A549 (cell line): ENCODE measurements around the gene HOXB8. TPM values are rescaled to one million over a fixed set of nuclear protein-coding genes. Genes with fewer than 3 reads are reported as not detected.

Experiments used
- ATAC-seq, 2 experiments: fragments of 200-7000 bp in 1 of 2; fragments of >200 bp in 1 of 2; cut with Nextera tagmentation in 1 of 2; cut with Tn5 transposase in 1 of 2; 3 replicates each; pipeline versions ENCODE4 v1.8.0 to v1.9.1; 2018 to 2020; ENCODE audit warnings: mild to moderate bottlenecking in 1 of 2, moderate library complexity in 1 of 2
- CTCF ChIA-PET: fragments of 300-600 bp; sonication (Branson Sonifier 250); formaldehyde crosslinking; extraction: SDS; loops from one replicate; lab custom pipeline; 2021; ENCODE audit warnings: antibody characterized with exemption, inconsistent platforms; lab: Yijun Ruan, JAX
- POLR2A ChIA-PET: fragments of 350-600 bp; formaldehyde crosslinking; extraction: SDS; loops from one replicate; lab custom pipeline; 2021; ENCODE audit warnings: antibody characterized with exemption, inconsistent platforms; lab: Yijun Ruan, JAX
- DNase-seq, 2 experiments: peaks; one replicate each; pipeline versions ENCODE4 v3.0.0 to v3.0.0-alpha.2; 2011 to 2016; ENCODE audit warnings: low read depth in 1 of 2, low spot score in 1 of 2
- FAIRE-seq: peaks from 2 replicates; lab custom pipeline; 2011; peaks lifted over from hg19 to GRCh38; lab: Jason Lieb, UNC
- H3K27ac ChIP-seq, 2 experiments: fragments of >200 bp; sonication (Bioruptor Twin); formaldehyde crosslinking; 3 replicates each; pipeline ENCODE4 v1.5.1; 2016 to 2017
- H3K4me1 ChIP-seq: fragments of >200 bp; sonication (Bioruptor Twin); formaldehyde crosslinking; 3 replicates; pipeline ENCODE4 v1.6.1; 2016
- H3K4me2 ChIP-seq: fragments of >200 bp; sonication (Bioruptor Twin); formaldehyde crosslinking; 3 replicates; pipeline ENCODE4 v1.6.1; 2016
- H3K4me3 ChIP-seq: fragments of >200 bp; sonication (Bioruptor Twin); formaldehyde crosslinking; 3 replicates; pipeline ENCODE4 v1.5.1; 2016
- H3K9me3 ChIP-seq: fragments of >200 bp; sonication (Bioruptor Twin); formaldehyde crosslinking; 3 replicates; pipeline ENCODE4 v1.6.1; 2016
- BCL3 ChIP-seq: fragments of >200 bp; sonication (Bioruptor Twin); formaldehyde crosslinking; IDR thresholded peaks from 3 replicates; pipeline ENCODE4 v1.6.1; 2016
- EHF ChIP-seq: fragments of 250-450 bp; sonication (Bioruptor Pico); IDR thresholded peaks from 2 replicates; pipeline ENCODE4 v1.5.0; 2020; ENCODE audit warnings: mild to moderate bottlenecking
- EHMT2 ChIP-seq: fragments of 200-600 bp; sonication (generic); IDR thresholded peaks from 2 replicates; pipeline ENCODE4 v1.6.1; 2016; ENCODE audit warnings: antibody characterized with exemption, low read depth, mild to moderate bottlenecking, moderate library complexity
- ESRRA ChIP-seq: fragments of 150-350 bp; IDR thresholded peaks from 2 replicates; pipeline ENCODE4 v1.6.1; 2014; ENCODE audit warnings: mild to moderate bottlenecking, low read length, borderline replicate concordance
- FOSL2 ChIP-seq, 2 experiments: fragments of 450-650 bp in 1 of 2; fragments of >200 bp in 1 of 2; sonication (Bioruptor Twin) in 1 of 2; formaldehyde crosslinking; IDR thresholded peaks; 2 replicates each; pipeline versions ENCODE4 v1.5.0 to v1.6.1; 2016 to 2020; ENCODE audit warnings: mild to moderate bottlenecking in 1 of 2, moderate library complexity in 1 of 2
- HOXB5 ChIP-seq: fragments of 250-450 bp; sonication (Bioruptor Pico); IDR thresholded peaks from 2 replicates; pipeline ENCODE4 v1.5.0; 2020; ENCODE audit warnings: mild to moderate bottlenecking, moderate library complexity
- JUN ChIP-seq, 2 experiments: fragments of >200 bp; sonication (Bioruptor Twin); formaldehyde crosslinking; IDR thresholded peaks; 2 replicates in 1 of 2; 3 replicates in 1 of 2; pipeline ENCODE4 v1.6.1; 2016 to 2017
- MAZ ChIP-seq: fragments of 150-350 bp; IDR thresholded peaks from 2 replicates; pipeline ENCODE4 v1.6.1; 2014; ENCODE audit warnings: antibody characterized with exemption, low read depth, low read length, borderline replicate concordance
- NFE2L2 ChIP-seq: fragments of 150-350 bp; conservative IDR thresholded peaks from 2 replicates; pipeline ENCODE4 v1.6.1; 2014; ENCODE audit warnings: low read length
- NR3C1 ChIP-seq: fragments of >200 bp; sonication (Bioruptor Twin); formaldehyde crosslinking; IDR thresholded peaks from 3 replicates; pipeline ENCODE4 v1.6.1; 2017
- POLR2A ChIP-seq: IDR thresholded peaks from 2 replicates; pipeline ENCODE4 v1.6.1; 2012; ENCODE audit warnings: mild to moderate bottlenecking, low read length
- TFCP2L1 ChIP-seq: fragments of 250-450 bp; sonication (Bioruptor Pico); IDR thresholded peaks from 2 replicates; pipeline ENCODE4 v1.5.0; 2021; ENCODE audit warnings: mild to moderate bottlenecking
- TP53 ChIP-seq: fragments of 250-450 bp; sonication (Bioruptor Pico); IDR thresholded peaks from 2 replicates; pipeline ENCODE4 v1.5.0; 2021; ENCODE audit warnings: mild to moderate bottlenecking, moderate library complexity
- ZNF302 ChIP-seq: fragments of 250-450 bp; sonication (Bioruptor Pico); IDR thresholded peaks from 2 replicates; pipeline ENCODE4 v1.9.0; 2021; ENCODE audit warnings: inconsistent platforms, mild to moderate bottlenecking, moderate library complexity
- WGBS: methylation state at CpG from one replicate; pipeline ENCODE4 v1.1.6; 2017; ENCODE audit errors: missing lambda C conversion rate; 5-methylcytosine and 5-hydroxymethylcytosine counted together
- polyA plus RNA-seq, 4 experiments: library from polyadenylated mRNA; depleted of rRNA in 3 of 4; stranded (reverse); fragments of >200 nt; fragmentation: RNase III in 1 of 4; extraction: RNeasy Plus Mini Kit Qiagen cat#74134 plus additional on column Dnase treatment in 1 of 4; gene quantifications; 2 replicates in 3 of 4; 3 replicates in 1 of 4; pipeline ENCODE4 v1.2.3, GENCODE V29; 2011 to 2017
- TF ChIP-seq, protein P1 (sequence below): fragments of >200 bp; sonication (Bioruptor Twin); formaldehyde crosslinking; IDR thresholded peaks from 3 replicates; pipeline ENCODE4 v1.5.1; 2016

The HOXB8 gene
- polyA plus RNA-seq, 2 of the 4 experiments (the other 2 are of a cell fraction): 5.8 to 11.1 TPM

DNA sequence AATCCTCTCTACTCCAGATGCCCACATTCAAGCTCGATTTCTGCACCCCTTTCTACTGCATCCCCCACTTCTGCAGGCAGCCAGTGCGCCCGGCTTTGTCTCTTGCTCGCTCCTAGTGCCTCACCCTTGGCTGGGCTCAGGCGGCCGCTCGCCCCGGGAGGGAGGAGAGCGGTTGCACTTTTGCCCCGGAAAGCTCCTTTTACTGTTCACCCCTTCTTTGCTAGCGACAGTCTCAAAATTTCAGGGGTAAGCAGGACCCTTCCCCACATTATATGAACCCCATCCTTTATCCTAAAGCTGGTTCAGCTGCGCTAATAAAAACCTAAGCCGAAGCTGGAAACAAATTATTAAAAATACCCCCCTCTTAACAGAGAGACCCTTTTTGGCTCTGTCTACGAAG lies 22.5 kb downstream of the HOXB8 start:
- ChIA-PET POLR2A (no interaction called here), CTCF (interaction anchor here (0.7 to 5.9 kb wide), 38 partner anchors 16 to 567 kb away, joined by 3 to 64 read pairs (median 4); no protein-coding TSS in a partner anchor)
- H3K4me1 ChIP-seq: peaks cover 8% of the 10 kb centered on the region
- ATAC-seq (no peak), FAIRE-seq (no peak), DNase-seq (no peak)
- H3K27ac ChIP-seq: no peak overlapping the region
- no peak overlapping the region for H3K4me2 ChIP-seq
- TF ChIP-seq MAZ: no peak
- TF ChIP-seq NR3C1: no peak
- TF ChIP-seq EHF (CRISPR knock-in tag): no peak
- no peak overlapping the region for H3K4me3 ChIP-seq
- no peaks in the 10 kb centered on the region for H3K9me3 ChIP-seq
- WGBS: 90% methylated on average over 14 of the region's 14 CpGs

- Histone ChIP-seq H3K4me1 (peaks cover 13% of the 10 kb centered on the region), H3K4me3 (no peak overlapping the region), H3K4me2 (no peak overlapping the region), H3K9me3 (no peaks in the 10 kb centered on the region), H3K27ac (no peak overlapping the region)
- FAIRE-seq (no peak), DNase-seq (no peak), ATAC-seq (no peak)
- 95% methylated on average over 33 of the region's 33 CpGs for WGBS
- CTCF ChIA-PET: interaction anchor here (0.7 to 5.9 kb wide), 20 partner anchors 24 to 567 kb away, joined by 3 to 64 read pairs (median 7); no protein-coding TSS in a partner anchor
- TF ChIP-seq ZNF302 (no peak), FOSL2 (IDR thresholded peaks at IDR 0.05) (no peak), FOSL2 (CRISPR knock-in tag; IDR thresholded peaks at IDR 0.05) (no peak), EHMT2 (no peak), BCL3 (no peak), TFCP2L1 (CRISPR knock-in tag) (no peak)
- POLR2A ChIA-PET: no interaction called here
Measured at GRCh38 chr17:48592057-48592514, 23.0 kb downstream of the HOXB8 start.

GRCh38 chr17:48591255-48592056 lies 23.6 kb downstream of the HOXB8 start:
- POLR2A ChIA-PET: no interaction called here
- WGBS: 96% methylated on average over 10 of the region's 10 CpGs
- Histone ChIP-seq H3K9me3 (no peaks in the 10 kb centered on the region), H3K27ac (no peak overlapping the region), H3K4me1 (peaks cover 16% of the 10 kb centered on the region), H3K4me2 (no peak overlapping the region), H3K4me3 (no peak overlapping the region)
- CTCF ChIA-PET: interaction anchor here (0.7 to 5.9 kb wide), 14 partner anchors 24 to 749 kb away, joined by 3 to 64 read pairs (median 4); no protein-coding TSS in a partner anchor
- peak; percentile 43; the same call in 1 of the 2 replicates for TF ChIP-seq HOXB5 (CRISPR knock-in tag)
- TF ChIP-seq, protein P1, sequence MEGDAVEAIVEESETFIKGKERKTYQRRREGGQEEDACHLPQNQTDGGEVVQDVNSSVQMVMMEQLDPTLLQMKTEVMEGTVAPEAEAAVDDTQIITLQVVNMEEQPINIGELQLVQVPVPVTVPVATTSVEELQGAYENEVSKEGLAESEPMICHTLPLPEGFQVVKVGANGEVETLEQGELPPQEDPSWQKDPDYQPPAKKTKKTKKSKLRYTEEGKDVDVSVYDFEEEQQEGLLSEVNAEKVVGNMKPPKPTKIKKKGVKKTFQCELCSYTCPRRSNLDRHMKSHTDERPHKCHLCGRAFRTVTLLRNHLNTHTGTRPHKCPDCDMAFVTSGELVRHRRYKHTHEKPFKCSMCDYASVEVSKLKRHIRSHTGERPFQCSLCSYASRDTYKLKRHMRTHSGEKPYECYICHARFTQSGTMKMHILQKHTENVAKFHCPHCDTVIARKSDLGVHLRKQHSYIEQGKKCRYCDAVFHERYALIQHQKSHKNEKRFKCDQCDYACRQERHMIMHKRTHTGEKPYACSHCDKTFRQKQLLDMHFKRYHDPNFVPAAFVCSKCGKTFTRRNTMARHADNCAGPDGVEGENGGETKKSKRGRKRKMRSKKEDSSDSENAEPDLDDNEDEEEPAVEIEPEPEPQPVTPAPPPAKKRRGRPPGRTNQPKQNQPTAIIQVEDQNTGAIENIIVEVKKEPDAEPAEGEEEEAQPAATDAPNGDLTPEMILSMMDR: no peak
- ATAC-seq (no peak), DNase-seq (no peak), FAIRE-seq (no peak)

- H3K9me3 ChIP-seq: no peaks in the 10 kb centered on the region
- H3K4me3 ChIP-seq: no peak overlapping the region
- no peak for FAIRE-seq
- no peak overlapping the region for H3K4me2 ChIP-seq
- no peak overlapping the region for H3K27ac ChIP-seq
- ChIA-PET CTCF (interaction anchor here (0.7 to 5.9 kb wide), 9 partner anchors 104 to 748 kb away, joined by 3 to 64 read pairs (median 4); no protein-coding TSS in a partner anchor), POLR2A (no interaction called here)
- ATAC-seq: no peak
- peaks cover 21% of the 10 kb centered on the region for H3K4me1 ChIP-seq
- TF ChIP-seq NFE2L2 (no peak), ESRRA (no peak), POLR2A (no peak), JUN (IDR thresholded peaks at IDR 0.05) (no peak), TP53 (CRISPR knock-in tag) (no peak)
- TF ChIP-seq, protein P1: no peak
- no peak for DNase-seq
Measured at GRCh38 chr17:48590607-48591161, 24.4 kb downstream of the HOXB8 start.
